Hepatocyte (in vitro differentiated cells): Measurements from ENCODE around the gene LTB4R2. TPM values are rescaled to one million over a fixed set of nuclear protein-coding genes. Genes with fewer than 3 reads are reported as not detected.

Experiments
- DNase-seq: peaks from one replicate; pipeline ENCODE4 v3.0.0-alpha.2; 2016; ENCODE audit warnings: low spot score
- H2AFZ ChIP-seq: fragments of 200-600 bp; sonication (generic); 2 replicates; pipeline ENCODE4 v1.6.0; 2016; ENCODE audit warnings: antibody characterized with exemption, mild to moderate bottlenecking
- H3K27ac ChIP-seq: fragments of 200-600 bp; sonication (generic); 2 replicates; pipeline ENCODE4 v1.5.1; 2016; ENCODE audit warnings: mild to moderate bottlenecking
- H3K27me3 ChIP-seq: fragments of 200-600 bp; sonication (generic); 2 replicates; pipeline ENCODE4 v1.6.1; 2016
- H3K36me3 ChIP-seq: fragments of 200-600 bp; sonication (generic); replicated peaks from 2 replicates; pipeline ENCODE4 v1.5.1; 2016; ENCODE audit warnings: low read depth; ENCODE audit not compliant: insufficient read depth
- H3K4me1 ChIP-seq: fragments of 200-600 bp; sonication (generic); 2 replicates; pipeline ENCODE4 v1.5.1; 2016; ENCODE audit warnings: mild to moderate bottlenecking, moderate library complexity; ENCODE audit not compliant: insufficient read depth
- H3K4me2 ChIP-seq: fragments of 200-600 bp; sonication (generic); 2 replicates; pipeline ENCODE4 v1.6.0; 2016
- H3K4me3 ChIP-seq: fragments of 200-600 bp; sonication (generic); 2 replicates; pipeline ENCODE4 v1.5.1; 2016; ENCODE audit warnings: mild to moderate bottlenecking
- H3K79me2 ChIP-seq: fragments of 200-600 bp; sonication (generic); 2 replicates; pipeline ENCODE4 v1.6.0; 2017; ENCODE audit warnings: mild to moderate bottlenecking
- H3K9me2 ChIP-seq: fragments of 200-600 bp; sonication (generic); replicated peaks from 2 replicates; pipeline ENCODE4 v1.6.0; 2017; ENCODE audit warnings: mild to moderate bottlenecking; ENCODE audit not compliant: insufficient read depth
- H3K9me3 ChIP-seq: fragments of 200-600 bp; sonication (generic); 2 replicates; pipeline ENCODE4 v1.5.1; 2016; ENCODE audit warnings: low read depth, mild to moderate bottlenecking
- H4K20me1 ChIP-seq: fragments of 200-600 bp; sonication (generic); 2 replicates; pipeline ENCODE4 v1.6.0; 2016; ENCODE audit warnings: mild to moderate bottlenecking; ENCODE audit not compliant: insufficient read depth, poor library complexity, severe bottlenecking
- EZH2 ChIP-seq: fragments of 200-600 bp; sonication (generic); IDR thresholded peaks from 2 replicates; pipeline ENCODE4 v1.6.1; 2016; ENCODE audit warnings: antibody characterized with exemption, mild to moderate bottlenecking, borderline replicate concordance
- EZH2phosphoT487 ChIP-seq: fragments of 200-600 bp; sonication (generic); IDR thresholded peaks from one replicate; pipeline ENCODE4 v1.6.1; 2018; ENCODE audit warnings: antibody characterized with exemption, mild to moderate bottlenecking, low read depth, moderate library complexity; ENCODE audit not compliant: unreplicated experiment, severe bottlenecking
- WGBS: methylation state at CpG from one replicate; pipeline ENCODE4 v1.1.6; 2016; ENCODE audit warnings: low lambda C conversion rate; ENCODE audit errors: missing lambda C conversion rate; 5-methylcytosine and 5-hydroxymethylcytosine counted together
- polyA plus RNA-seq: library from polyadenylated mRNA; unstranded; fragments of >200 nt; fragmentation: Nextera tagmentation; extraction: Ambion mirVana; gene quantifications from 2 replicates; pipeline ENCODE4 v1.2.1, GENCODE V29; 2016
- total RNA-seq: library from RNA; depleted of rRNA; stranded (reverse); fragments of >200 nt; gene quantifications from 2 replicates; pipeline ENCODE4 v1.2.3, GENCODE V29; 2014
- TF ChIP-seq, protein P1 (sequence below): fragments of 200-600 bp; sonication (generic); IDR thresholded peaks from 2 replicates; pipeline ENCODE4 v1.5.1; 2016; ENCODE audit warnings: antibody characterized with exemption, mild to moderate bottlenecking; ENCODE audit not compliant: poor library complexity

The LTB4R2 gene
- total and polyA plus RNA-seq, 2 experiments from 2014 or later, result 0.92 to 3.6 TPM

DNA sequence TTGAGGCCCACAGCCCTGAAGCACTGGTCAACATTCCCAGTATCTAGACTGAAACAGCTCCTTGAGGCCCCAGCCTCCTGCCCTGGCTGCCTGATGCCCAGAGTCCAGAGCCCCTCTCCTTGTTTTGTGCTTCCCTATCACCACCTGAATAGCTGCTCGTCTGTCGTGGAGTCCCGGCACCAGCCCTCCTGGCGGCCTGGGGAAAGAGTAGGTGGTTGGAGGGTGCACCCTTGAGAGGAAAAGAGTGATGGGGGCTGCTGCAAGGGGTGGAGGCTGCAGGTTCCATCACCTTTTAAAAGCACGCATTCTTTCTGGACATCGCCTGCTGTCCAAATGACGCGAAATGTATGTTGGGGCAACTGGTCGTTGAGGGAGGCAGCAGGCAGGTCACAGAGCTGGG lies 41.7 kb upstream of the LTB4R2 start:
- H3K36me3 ChIP-seq, result no peaks in the 10 kb centered on the region
- no peaks in the 10 kb centered on the region for H3K9me3 ChIP-seq
- no peaks in the 10 kb centered on the region for H3K9me2 ChIP-seq
- H3K27ac ChIP-seq, result no peak overlapping the region
- peaks cover 10% of the 10 kb centered on the region for H3K79me2 ChIP-seq
- no peaks in the 10 kb centered on the region for H4K20me1 ChIP-seq
- no peaks in the 10 kb centered on the region for H3K27me3 ChIP-seq
- H3K4me1 ChIP-seq, result peaks cover 6% of the 10 kb centered on the region
- WGBS, result 96% methylated on average over 9 of the region's 9 CpGs
- no peak overlapping the region for H3K4me3 ChIP-seq
- no peak for DNase-seq
- TF ChIP-seq EZH2, result no peak
- TF ChIP-seq, protein P1, sequence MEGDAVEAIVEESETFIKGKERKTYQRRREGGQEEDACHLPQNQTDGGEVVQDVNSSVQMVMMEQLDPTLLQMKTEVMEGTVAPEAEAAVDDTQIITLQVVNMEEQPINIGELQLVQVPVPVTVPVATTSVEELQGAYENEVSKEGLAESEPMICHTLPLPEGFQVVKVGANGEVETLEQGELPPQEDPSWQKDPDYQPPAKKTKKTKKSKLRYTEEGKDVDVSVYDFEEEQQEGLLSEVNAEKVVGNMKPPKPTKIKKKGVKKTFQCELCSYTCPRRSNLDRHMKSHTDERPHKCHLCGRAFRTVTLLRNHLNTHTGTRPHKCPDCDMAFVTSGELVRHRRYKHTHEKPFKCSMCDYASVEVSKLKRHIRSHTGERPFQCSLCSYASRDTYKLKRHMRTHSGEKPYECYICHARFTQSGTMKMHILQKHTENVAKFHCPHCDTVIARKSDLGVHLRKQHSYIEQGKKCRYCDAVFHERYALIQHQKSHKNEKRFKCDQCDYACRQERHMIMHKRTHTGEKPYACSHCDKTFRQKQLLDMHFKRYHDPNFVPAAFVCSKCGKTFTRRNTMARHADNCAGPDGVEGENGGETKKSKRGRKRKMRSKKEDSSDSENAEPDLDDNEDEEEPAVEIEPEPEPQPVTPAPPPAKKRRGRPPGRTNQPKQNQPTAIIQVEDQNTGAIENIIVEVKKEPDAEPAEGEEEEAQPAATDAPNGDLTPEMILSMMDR, result no peak
- TF ChIP-seq EZH2phosphoT487, result no peak
- H2AFZ ChIP-seq, result no peak overlapping the region
- no peak overlapping the region for H3K4me2 ChIP-seq

DNA sequence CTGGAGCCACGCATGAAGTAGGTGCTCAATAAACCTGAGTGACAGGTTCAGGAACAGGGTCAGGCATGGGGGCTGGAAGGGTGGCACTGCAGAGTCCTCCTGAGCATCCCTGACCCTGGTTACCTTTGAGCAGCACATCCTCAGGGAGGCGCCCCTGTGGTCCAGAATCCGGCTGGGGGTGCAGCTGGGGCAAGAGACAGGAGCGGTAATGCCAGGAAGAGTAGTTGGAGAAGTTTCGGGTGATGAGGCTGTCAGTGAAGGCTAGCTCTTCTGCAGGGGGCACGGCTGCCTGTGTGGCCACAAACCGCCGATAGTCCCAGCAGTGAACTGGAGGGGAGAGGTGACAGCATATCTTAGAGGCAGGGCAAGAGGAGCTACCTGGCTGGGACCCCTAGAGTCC lies 40.6 kb upstream of the LTB4R2 start:
- H3K4me3 ChIP-seq, result no peak overlapping the region

DNA sequence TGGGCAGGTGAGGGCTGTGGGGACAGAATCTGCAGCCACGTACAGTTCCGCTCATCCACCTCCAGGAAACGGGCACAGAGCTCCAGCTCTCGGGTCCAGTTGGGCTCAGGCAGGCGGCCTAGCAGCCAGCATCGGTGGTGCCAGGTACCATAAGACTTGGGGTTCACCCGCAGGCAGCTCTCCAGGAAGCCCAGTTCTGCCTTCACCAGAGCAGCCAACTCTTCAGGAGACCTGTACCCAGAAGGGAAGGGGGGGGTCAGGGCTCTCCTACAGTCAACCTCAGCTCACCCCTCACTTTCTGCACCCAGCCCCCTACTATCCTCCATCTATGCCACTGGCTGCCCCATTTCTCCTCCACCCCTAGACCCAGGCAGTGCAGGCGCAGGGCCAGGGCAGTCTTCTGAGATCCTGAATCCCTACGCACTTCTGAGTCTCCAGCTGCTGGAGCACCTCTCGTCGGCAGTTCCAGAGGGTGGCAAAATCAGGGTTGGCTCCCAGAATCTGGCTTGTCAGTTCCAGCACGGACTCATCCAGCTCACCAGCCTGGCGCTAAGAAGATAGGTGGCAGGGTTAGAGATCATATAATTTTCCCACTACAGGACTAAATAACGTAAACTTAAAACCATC lies 39.9 kb upstream of the LTB4R2 start:
- no peak overlapping the region for H3K4me3 ChIP-seq

More for the DNA sequence above, 40.6 kb upstream of the LTB4R2 start:
- Histone ChIP-seq H4K20me1 (no peaks in the 10 kb centered on the region), H3K27me3 (no peaks in the 10 kb centered on the region), H3K27ac (no peak overlapping the region), H3K4me1 (peaks cover 6% of the 10 kb centered on the region), H3K9me2 (no peaks in the 10 kb centered on the region), H2AFZ (no peak overlapping the region), H3K36me3 (no peaks in the 10 kb centered on the region), H3K79me2 (peaks cover 10% of the 10 kb centered on the region), H3K9me3 (no peaks in the 10 kb centered on the region), H3K4me2 (no peak overlapping the region)
- WGBS, result over 99% methylated on average over 8 of the region's 8 CpGs
- TF ChIP-seq, protein P1, result no peak
- TF ChIP-seq EZH2 (no peak), EZH2phosphoT487 (no peak)
- no peak for DNase-seq

More for the DNA sequence above, 39.9 kb upstream of the LTB4R2 start:
- Histone ChIP-seq H2AFZ (no peak overlapping the region), H3K4me2 (no peak overlapping the region), H3K79me2 (peaks cover 10% of the 10 kb centered on the region), H3K27me3 (no peaks in the 10 kb centered on the region), H3K4me1 (peaks cover 6% of the 10 kb centered on the region), H3K9me3 (no peaks in the 10 kb centered on the region), H3K36me3 (no peaks in the 10 kb centered on the region), H3K9me2 (no peaks in the 10 kb centered on the region), H3K27ac (no peak overlapping the region), H4K20me1 (no peaks in the 10 kb centered on the region)
- TF ChIP-seq, protein P1, result no peak
- no peak for TF ChIP-seq EZH2phosphoT487
- no peak for TF ChIP-seq EZH2
- WGBS, result 97% methylated on average over 14 of the region's 14 CpGs
- DNase-seq, result no peak
